H1 (cell line): Measurements from ENCODE around the gene ZAP70. TPM values are rescaled to one million over a fixed set of nuclear protein-coding genes. Genes with fewer than 3 reads are reported as not detected.

Source experiments
- CTCF ChIA-PET: fragments of 300-600 bp; sonication (Branson Sonifier 250); formaldehyde crosslinking; loops from one replicate; lab custom pipeline; 2021; ENCODE audit not compliant: partially characterized antibody; lab: Charles Lee
- POLR2A ChIA-PET: fragments of 300-600 bp; sonication (Branson Sonifier 250); formaldehyde crosslinking; loops from one replicate; lab custom pipeline; 2021; ENCODE audit warnings: inconsistent platforms; ENCODE audit not compliant: partially characterized antibody; lab: Charles Lee
- DNase-seq, 2 experiments: peaks; one replicate each; pipeline versions ENCODE4 v3.0.0 to v3.0.0-alpha.2; 2010 to 2022; ENCODE audit warnings: low spot score in 2 of 2, low read depth in 1 of 2, mixed read lengths in 1 of 2
- FAIRE-seq: peaks from 2 replicates; lab custom pipeline; 2011; peaks lifted over from hg19 to GRCh38; lab: Jason Lieb, UNC
- H2AFZ ChIP-seq: 2 replicates; pipeline ENCODE4 v1.8.1; 2012; ENCODE audit warnings: low read length, inconsistent platforms
- H2AK5ac ChIP-seq: 2 replicates; pipeline ENCODE4 v1.6.1; 2013; ENCODE audit warnings: low read depth, low read length
- H2BK120ac ChIP-seq: replicated peaks from 2 replicates; pipeline ENCODE3; 2013; ENCODE audit warnings: low read depth, low read length, inconsistent platforms
- H2BK12ac ChIP-seq: 2 replicates; pipeline ENCODE4 v1.6.1; 2013; ENCODE audit warnings: low read depth, low read length
- H2BK15ac ChIP-seq: 2 replicates; pipeline ENCODE4 v1.6.1; 2013; ENCODE audit warnings: low read length
- H2BK20ac ChIP-seq: 2 replicates; pipeline ENCODE4 v1.6.1; 2013; ENCODE audit warnings: low read length
- H2BK5ac ChIP-seq: 2 replicates; pipeline ENCODE4 v1.6.1; 2013; ENCODE audit warnings: low read depth, low read length
- H3K14ac ChIP-seq: 2 replicates; pipeline ENCODE4 v1.6.1; 2013; ENCODE audit warnings: inconsistent platforms; ENCODE audit not compliant: insufficient read length
- H3K18ac ChIP-seq: 2 replicates; pipeline ENCODE4 v1.6.1; 2013; ENCODE audit warnings: low read length; ENCODE audit errors: extremely low read depth
- H3K23ac ChIP-seq: 2 replicates; pipeline ENCODE4 v1.6.1; 2013; ENCODE audit warnings: inconsistent platforms; ENCODE audit not compliant: insufficient read length
- H3K23me2 ChIP-seq: 2 replicates; pipeline ENCODE4 v1.6.1; 2013; ENCODE audit warnings: low read depth, low read length
- H3K27ac ChIP-seq: 2 replicates; pipeline ENCODE4 v1.6.1; 2011; ENCODE audit warnings: low read depth, low read length, inconsistent platforms
- H3K27me3 ChIP-seq, 4 experiments: replicated peaks in 1 of 4; 1 replicate in 1 of 4; 2 replicates in 3 of 4; pipeline versions ENCODE4 v1.6.1 to v1.8.1; 2011 to 2013; ENCODE audit warnings: low read length in 3 of 4, mild to moderate bottlenecking in 3 of 4, inconsistent platforms in 2 of 4, mixed read lengths in 2 of 4, moderate library complexity in 1 of 4; ENCODE audit not compliant: control insufficient read depth in 3 of 4, insufficient read depth in 3 of 4; ENCODE audit errors: extremely low read depth in 1 of 4
- H3K36me3 ChIP-seq, 4 experiments: 2 replicates each; pipeline versions ENCODE4 v1.6.1 to v1.8.1; 2011 to 2013; ENCODE audit warnings: mild to moderate bottlenecking in 4 of 4, low read length in 3 of 4, moderate library complexity in 2 of 4, control low read depth in 1 of 4, inconsistent platforms in 1 of 4; ENCODE audit not compliant: insufficient read depth in 4 of 4, control insufficient read depth in 2 of 4
- H3K4ac ChIP-seq: replicated peaks from 2 replicates; pipeline ENCODE3; 2013; ENCODE audit warnings: low read length, low read depth, mixed read lengths, inconsistent platforms; ENCODE audit not compliant: insufficient read length
- H3K4me1 ChIP-seq, 4 experiments: replicated peaks in 1 of 4; 1 replicate in 1 of 4; 2 replicates in 3 of 4; pipeline versions ENCODE4 v1.6.1 to v1.8.1; 2011 to 2013; ENCODE audit warnings: low read length in 3 of 4, inconsistent platforms in 2 of 4, mixed read lengths in 1 of 4; ENCODE audit not compliant: insufficient read depth in 4 of 4, control insufficient read depth in 3 of 4
- H3K4me2 ChIP-seq, 2 experiments: 2 replicates each; pipeline versions ENCODE4 v1.6.1 to v1.8.1; 2011 to 2013; ENCODE audit warnings: low read depth in 2 of 2, low read length in 2 of 2, control low read depth in 1 of 2, inconsistent platforms in 1 of 2, mild to moderate bottlenecking in 1 of 2; ENCODE audit not compliant: insufficient read depth in 1 of 2
- H3K4me3 ChIP-seq, 4 experiments: fragments of 200-600, 300-600 bp in 1 of 4; sonication (generic), shearing (Covaris generic), sonication (Bioruptor Twin) in 1 of 4; 2 replicates each; pipeline versions ENCODE4 v1.5.1 to v1.8.1; 2011 to 2016; ENCODE audit warnings: low read length in 4 of 4, low read depth in 3 of 4, control low read depth in 2 of 4, inconsistent platforms in 2 of 4, mild to moderate bottlenecking in 2 of 4, mixed read lengths in 1 of 4, moderate library complexity in 1 of 4; ENCODE audit not compliant: insufficient read depth in 2 of 4; ENCODE audit errors: extremely low read depth in 1 of 4
- H3K56ac ChIP-seq: replicated peaks from 2 replicates; pipeline ENCODE3; 2013; ENCODE audit warnings: low read depth, mild to moderate bottlenecking, mixed read lengths, low read length, inconsistent platforms; ENCODE audit not compliant: insufficient read length
- H3K79me1 ChIP-seq: 2 replicates; pipeline ENCODE4 v1.6.1; 2013; ENCODE audit warnings: low read depth, low read length, control low read depth
- H3K79me2 ChIP-seq, 2 experiments: 2 replicates each; pipeline versions ENCODE4 v1.6.1 to v1.8.1; 2012 to 2013; ENCODE audit warnings: low read length in 2 of 2, mild to moderate bottlenecking in 2 of 2, inconsistent platforms in 1 of 2; ENCODE audit not compliant: insufficient read depth in 2 of 2, control insufficient read depth in 1 of 2
- H3K9ac ChIP-seq, 4 experiments: replicated peaks in 1 of 4; 1 replicate in 1 of 4; 2 replicates in 3 of 4; pipeline versions ENCODE4 v1.6.1 to v1.8.1; 2011 to 2013; ENCODE audit warnings: low read depth in 3 of 4, low read length in 3 of 4, control low read depth in 2 of 4, mild to moderate bottlenecking in 2 of 4, moderate library complexity in 2 of 4, inconsistent platforms in 1 of 4; ENCODE audit errors: extremely low read depth in 1 of 4
- H3K9me3 ChIP-seq, 2 experiments: 2 replicates each; pipeline versions ENCODE4 v1.6.1 to v1.8.1; 2012 to 2013; ENCODE audit warnings: mild to moderate bottlenecking in 2 of 2, moderate library complexity in 2 of 2, control low read depth in 1 of 2, inconsistent platforms in 1 of 2, low read depth in 1 of 2, low read length in 1 of 2, mixed read lengths in 1 of 2; ENCODE audit not compliant: insufficient read depth in 2 of 2
- H4K20me1 ChIP-seq, 2 experiments: replicated peaks in 1 of 2; 2 replicates each; pipeline versions ENCODE3 to v1.8.1; 2011 to 2013; ENCODE audit warnings: inconsistent platforms in 2 of 2, low read length in 2 of 2, mild to moderate bottlenecking in 1 of 2; ENCODE audit not compliant: insufficient read depth in 2 of 2, control insufficient read depth in 1 of 2
- H4K5ac ChIP-seq: 2 replicates; pipeline ENCODE4 v1.6.1; 2013; ENCODE audit warnings: low read length, low read depth, mixed read lengths, inconsistent platforms; ENCODE audit not compliant: insufficient read length
- H4K8ac ChIP-seq: 2 replicates; pipeline ENCODE4 v1.8.0; 2013; ENCODE audit warnings: mild to moderate bottlenecking, moderate library complexity, low read length, inconsistent platforms; ENCODE audit not compliant: insufficient read depth; ENCODE audit errors: extremely low read depth
- H4K91ac ChIP-seq: replicated peaks from 2 replicates; pipeline ENCODE3; 2013; ENCODE audit warnings: low read length, mixed read lengths, inconsistent platforms; ENCODE audit not compliant: insufficient read length
- BRCA1 ChIP-seq: IDR thresholded peaks from 2 replicates; pipeline ENCODE4 v1.6.1; 2012; ENCODE audit warnings: low read depth, low read length, improper control_type of control experiment
- EGR1 ChIP-seq: IDR thresholded peaks from 2 replicates; pipeline ENCODE4 v1.6.1; 2011; ENCODE audit warnings: low read depth, low read length, borderline replicate concordance
- GABPA ChIP-seq: IDR thresholded peaks from 2 replicates; pipeline ENCODE4 v1.6.1; 2011; ENCODE audit warnings: mild to moderate bottlenecking, low read length, moderate library complexity, borderline replicate concordance; ENCODE audit not compliant: insufficient read depth
- KDM4A ChIP-seq: IDR thresholded peaks from one replicate; pipeline ENCODE4 v1.7.1; 2012; ENCODE audit warnings: low read depth, mild to moderate bottlenecking, moderate library complexity, low read length, inconsistent platforms; ENCODE audit not compliant: severe bottlenecking
- TBP ChIP-seq: IDR thresholded peaks from 2 replicates; pipeline ENCODE4 v1.6.1; 2011; ENCODE audit warnings: low read depth, low read length, improper control_type of control experiment
- ZNF274 ChIP-seq: IDR thresholded peaks from 2 replicates; pipeline ENCODE4 v1.7.0; 2012; ENCODE audit warnings: low read length, borderline replicate concordance; ENCODE audit errors: extremely low read depth
- WGBS, 2 experiments: shearing (Covaris generic) in 1 of 2; methylation state at CpG; one replicate each; pipeline versions ENCODE4 v1.1.6 to v1.1.7; 2013 to 2015; ENCODE audit warnings: low lambda C conversion rate in 2 of 2, mixed read lengths in 2 of 2, inconsistent platforms in 1 of 2, low coverage in 1 of 2, missing lambda C conversion rate in 1 of 2; ENCODE audit not compliant: insufficient replicate concordance in 2 of 2, insufficient coverage in 1 of 2, insufficient read length in 1 of 2; ENCODE audit errors: extremely low coverage in 1 of 2, missing lambda C conversion rate in 1 of 2; 5-methylcytosine and 5-hydroxymethylcytosine counted together
- polyA plus RNA-seq, 7 experiments: library from polyadenylated mRNA; depleted of rRNA in 3 of 7; stranded (reverse) in 5 of 7; unstranded in 2 of 7; fragments of >200 nt in 5 of 7; fragments of 200-250 nt in 2 of 7; gene quantifications; 1 replicate in 5 of 7; 2 replicates in 1 of 7; 4 replicates in 1 of 7; pipeline versions ENCODE4 v1.2.1 to v1.2.3, GENCODE V29; 2011 to 2013; ENCODE audit warnings: missing spikeins in 2 of 7, mixed read lengths in 2 of 7
- total RNA-seq: library from RNA; stranded (reverse); fragmentation: NEBNext Ultra II Directional; extraction: Animal tissue kit (Norgen Biotek cat#: 25700); gene quantifications from 2 replicates; pipeline ENCODE4 v1.2.1, GENCODE V29; 2021
- TF ChIP-seq, protein P1 (sequence below), 3 experiments: IDR thresholded peaks; 1 replicate in 2 of 3; 2 replicates in 1 of 3; pipeline versions ENCODE4 v1.5.1 to v1.6.1; 2011; ENCODE audit warnings: low read length in 3 of 3, mild to moderate bottlenecking in 3 of 3, inconsistent platforms in 2 of 3, low read depth in 1 of 3, moderate library complexity in 1 of 3; ENCODE audit not compliant: insufficient read depth in 1 of 3; ENCODE audit errors: control extremely low read depth in 1 of 3
- TF ChIP-seq, protein P2 (sequence below): IDR thresholded peaks from 2 replicates; pipeline ENCODE4 v1.6.1; 2011; ENCODE audit warnings: low read length, improper control_type of control experiment

The ZAP70 gene
- total and polyA plus RNA-seq, 2 of the 8 experiments (the other 6 are each of a cell fraction or from before 2014, with no cell fraction given) = 0.15 TPM; not detected in 1

DNA sequence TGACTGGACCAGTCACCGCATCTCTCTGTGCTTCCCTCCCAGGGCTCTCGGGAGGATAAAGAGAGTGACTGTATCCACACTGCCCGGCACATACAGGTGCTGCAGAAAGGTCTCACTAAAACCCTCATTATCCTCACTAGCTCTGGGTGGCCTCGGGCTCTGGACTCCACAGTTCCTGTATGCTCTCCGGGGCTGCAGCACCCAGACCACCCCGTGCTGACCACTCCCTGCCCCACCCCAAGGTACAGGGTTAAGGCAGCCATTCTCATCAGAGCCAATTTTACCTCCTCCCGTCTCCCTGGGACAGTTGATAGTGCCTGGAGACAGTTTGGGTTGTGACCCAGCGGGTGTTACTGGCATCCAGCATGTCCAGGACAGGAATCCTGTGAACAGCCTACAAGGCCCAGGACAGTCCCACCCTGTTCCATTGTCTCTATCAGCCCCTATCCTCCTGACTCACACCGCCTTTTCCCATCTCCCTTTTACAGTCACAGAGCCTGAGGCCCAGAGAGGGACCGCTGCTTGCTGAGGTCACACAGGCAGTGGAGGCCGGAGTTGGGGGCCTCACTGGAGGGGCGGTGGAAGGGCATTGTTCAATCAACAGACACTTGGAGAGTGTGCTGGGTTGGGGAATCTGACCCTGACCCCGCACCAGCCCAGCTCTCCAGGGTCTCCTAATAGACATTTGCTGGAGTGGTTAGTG, 1.7 kb downstream of the ZAP70 start:
- no peak overlapping the region for H3K9ac ChIP-seq
- H2AFZ ChIP-seq = no peak overlapping the region
- no peak overlapping the region for H2BK20ac ChIP-seq
- no peak for DNase-seq
- no peak overlapping the region for H4K8ac ChIP-seq
- H3K18ac ChIP-seq = no peak overlapping the region
- H3K4me2 ChIP-seq = no peak overlapping the region
- no peaks in the 10 kb centered on the region for H3K9me3 ChIP-seq
- H2BK120ac ChIP-seq = no peak overlapping the region
- no peaks in the 10 kb centered on the region for H3K79me2 ChIP-seq
- H3K23me2 ChIP-seq = no peaks in the 10 kb centered on the region
- H3K36me3 ChIP-seq = no peaks in the 10 kb centered on the region
- H2BK15ac ChIP-seq = no peak overlapping the region
- H3K56ac ChIP-seq = no peak overlapping the region
- H4K20me1 ChIP-seq = no peaks in the 10 kb centered on the region
- 90% methylated on average over 13 of the region's 13 CpGs; no CpG with 5 or more reads in 1 of the 2 experiments for WGBS, 2 experiments
- no peak overlapping the region for H3K4ac ChIP-seq
- H3K4me1 ChIP-seq = peaks cover 0 to 8% (median 1%) of the 10 kb centered on the region in 4 experiments; a peak in 4 of 7 replicates
- H3K4me3 ChIP-seq = no peak overlapping the region
- ChIA-PET POLR2A (interaction anchor here (1.0 kb wide), 1 partner anchor 51 kb away, joined by 3 read pairs; the partner anchor contains the start of gene ACTR1B), CTCF (interaction anchor here (0.7 to 13.6 kb wide), 6 partner anchors 9 to 63 kb away, joined by 3 to 202 read pairs (median 3); no protein-coding TSS in a partner anchor)
- no peak overlapping the region for H3K23ac ChIP-seq
- H4K91ac ChIP-seq = no peak overlapping the region
- FAIRE-seq = no peak
- no peak overlapping the region for H3K14ac ChIP-seq
- no peak overlapping the region for H2BK5ac ChIP-seq
- H2AK5ac ChIP-seq = no peak overlapping the region
- H4K5ac ChIP-seq = no peak overlapping the region
- H3K79me1 ChIP-seq = no peaks in the 10 kb centered on the region
- H3K27me3 ChIP-seq = no peaks in the 10 kb centered on the region
- H3K27ac ChIP-seq = no peak overlapping the region
- no peak overlapping the region for H2BK12ac ChIP-seq
- TF ChIP-seq GABPA (no peak), ZNF274 (no peak), BRCA1 (no peak), TBP (no peak), EGR1 (no peak), KDM4A (no peak)
- TF ChIP-seq, protein P1, sequence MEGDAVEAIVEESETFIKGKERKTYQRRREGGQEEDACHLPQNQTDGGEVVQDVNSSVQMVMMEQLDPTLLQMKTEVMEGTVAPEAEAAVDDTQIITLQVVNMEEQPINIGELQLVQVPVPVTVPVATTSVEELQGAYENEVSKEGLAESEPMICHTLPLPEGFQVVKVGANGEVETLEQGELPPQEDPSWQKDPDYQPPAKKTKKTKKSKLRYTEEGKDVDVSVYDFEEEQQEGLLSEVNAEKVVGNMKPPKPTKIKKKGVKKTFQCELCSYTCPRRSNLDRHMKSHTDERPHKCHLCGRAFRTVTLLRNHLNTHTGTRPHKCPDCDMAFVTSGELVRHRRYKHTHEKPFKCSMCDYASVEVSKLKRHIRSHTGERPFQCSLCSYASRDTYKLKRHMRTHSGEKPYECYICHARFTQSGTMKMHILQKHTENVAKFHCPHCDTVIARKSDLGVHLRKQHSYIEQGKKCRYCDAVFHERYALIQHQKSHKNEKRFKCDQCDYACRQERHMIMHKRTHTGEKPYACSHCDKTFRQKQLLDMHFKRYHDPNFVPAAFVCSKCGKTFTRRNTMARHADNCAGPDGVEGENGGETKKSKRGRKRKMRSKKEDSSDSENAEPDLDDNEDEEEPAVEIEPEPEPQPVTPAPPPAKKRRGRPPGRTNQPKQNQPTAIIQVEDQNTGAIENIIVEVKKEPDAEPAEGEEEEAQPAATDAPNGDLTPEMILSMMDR (IDR thresholded peaks at IDR 0.05; ENCODE audit: control extremely low read depth in 1 of 3, insufficient read depth in 1 of 3, low read depth in 1 of 3, low read length in 3 of 3) = no peak
- TF ChIP-seq, protein P2, sequence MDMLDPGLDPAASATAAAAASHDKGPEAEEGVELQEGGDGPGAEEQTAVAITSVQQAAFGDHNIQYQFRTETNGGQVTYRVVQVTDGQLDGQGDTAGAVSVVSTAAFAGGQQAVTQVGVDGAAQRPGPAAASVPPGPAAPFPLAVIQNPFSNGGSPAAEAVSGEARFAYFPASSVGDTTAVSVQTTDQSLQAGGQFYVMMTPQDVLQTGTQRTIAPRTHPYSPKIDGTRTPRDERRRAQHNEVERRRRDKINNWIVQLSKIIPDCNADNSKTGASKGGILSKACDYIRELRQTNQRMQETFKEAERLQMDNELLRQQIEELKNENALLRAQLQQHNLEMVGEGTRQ = no peak
